ENCODE results near the gene MDFIC. TPM values are rescaled to one million over a fixed set of nuclear protein-coding genes. Genes with fewer than 3 reads are reported as not detected.
A peak's percentile ranks its signal among the peaks of the same experiment; 100 is the strongest.

The MDFIC gene
- total and polyA plus RNA-seq, 4 donors, result 11.1 to 37.2 (median 18.3) TPM

DNA sequence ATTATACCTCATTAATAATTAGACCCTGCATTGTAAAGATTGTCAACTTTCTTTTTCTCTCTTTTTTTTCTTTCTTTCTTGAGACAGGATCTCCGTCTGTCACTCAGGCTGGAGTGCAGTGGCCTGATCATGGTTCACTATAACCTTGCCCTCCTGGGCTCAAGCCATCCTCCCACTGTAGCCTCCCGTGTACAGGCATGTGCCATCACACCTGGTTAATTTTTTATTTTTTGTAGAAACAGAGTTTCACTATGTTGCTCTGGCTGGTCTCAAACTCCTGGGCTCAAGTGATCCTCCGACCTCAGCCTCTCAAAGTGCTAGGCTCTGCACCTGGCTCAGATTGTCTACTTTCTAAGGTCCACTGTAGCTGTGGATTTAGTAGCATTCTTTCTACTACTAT, 50.7 kb downstream of the MDFIC start:
- Histone ChIP-seq H3K36me3 (ENCODE audit: control insufficient read depth in 1 of 2, insufficient read depth in 2 of 2, low read length in 1 of 2) (no peaks in the 10 kb centered on the region), H3K4me1 (ENCODE audit: control insufficient read depth in 1 of 2, insufficient read depth in 2 of 2, low read length in 2 of 2) (no peaks in the 10 kb centered on the region), H3K4me3 (ENCODE audit: low read length in 2 of 2) (no peak overlapping the region), H3K27me3 (ENCODE audit: control insufficient read depth in 1 of 2, insufficient read depth in 2 of 2, low read length in 1 of 2) (no peaks in the 10 kb centered on the region), H3K27ac (ENCODE audit: low read depth in 1 of 2, low read length in 2 of 2) (no peak overlapping the region), H3K9me3 (ENCODE audit: control insufficient read depth, low read length) (no peaks in the 10 kb centered on the region)
- WGBS, 2 donors, result 98% methylated on average over 3 of the region's 3 CpGs
- intact Hi-C loops (cut with DNase I), result no loop called here
- ATAC-seq (ENCODE audit: low FRiP score) (no peak), DNase-seq (no peak)

DNA sequence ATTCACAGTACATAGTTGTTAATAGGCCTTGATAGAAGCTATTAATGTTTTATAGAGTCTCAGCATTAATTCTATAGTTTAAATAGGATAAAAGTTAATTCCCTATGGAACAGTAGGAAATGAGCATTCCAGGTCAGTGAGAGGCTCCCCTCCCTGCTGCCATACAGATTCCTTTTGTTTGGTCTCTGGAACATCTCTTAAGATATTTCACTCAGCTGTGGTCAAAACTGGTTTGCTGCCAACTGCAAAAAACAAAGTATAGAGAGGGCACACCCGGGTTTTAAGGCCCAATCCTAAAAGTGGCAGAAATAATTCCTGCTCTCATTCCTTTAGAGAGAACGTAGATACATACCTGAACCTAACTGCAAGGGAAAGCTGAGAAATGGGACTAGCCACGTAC, 51.3 kb downstream of the MDFIC start:
- no peak for DNase-seq
- H3K4me1 ChIP-seq (ENCODE audit: control insufficient read depth in 1 of 2, insufficient read depth in 2 of 2, low read length in 2 of 2), result no peaks in the 10 kb centered on the region

DNA sequence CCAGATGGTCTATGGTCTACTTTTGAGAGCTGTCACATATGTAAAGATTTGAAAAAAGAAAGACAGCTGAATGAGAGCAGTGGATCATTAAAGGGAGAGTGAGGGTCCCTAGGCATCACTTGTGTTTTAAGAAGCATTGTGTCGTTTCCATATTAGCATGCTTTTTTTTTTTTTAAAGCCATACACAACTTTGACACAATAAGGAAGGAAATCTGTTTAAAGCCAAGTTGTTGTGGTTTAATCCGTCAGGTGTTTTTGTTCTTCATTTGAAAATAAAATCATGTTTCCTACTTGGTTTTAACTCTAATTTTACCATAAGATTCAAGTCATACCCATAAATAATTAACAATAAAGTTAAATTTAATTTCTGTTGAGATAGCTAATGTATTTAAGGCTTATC, 53.5 kb downstream of the MDFIC start:
- intact Hi-C loops (cut with DNase I), result no loop called here
- H3K4me3 ChIP-seq (ENCODE audit: low read length in 2 of 2), result no peak overlapping the region
- H3K4me1 ChIP-seq (ENCODE audit: control insufficient read depth in 1 of 2, insufficient read depth in 2 of 2, low read length in 2 of 2), result peaks cover 0 to 2% of the 10 kb centered on the region in 2 donors
- DNase-seq, result no peak
- ATAC-seq (ENCODE audit: low FRiP score), result no peak
- H3K9me3 ChIP-seq (ENCODE audit: control insufficient read depth, low read length), result no peaks in the 10 kb centered on the region
- no peaks in the 10 kb centered on the region for H3K27me3 ChIP-seq (ENCODE audit: control insufficient read depth in 1 of 2, insufficient read depth in 2 of 2, low read length in 1 of 2)
- WGBS, 2 donors, result 82 to 89% methylated on average over 2 of the region's 2 CpGs
- no peaks in the 10 kb centered on the region for H3K36me3 ChIP-seq (ENCODE audit: control insufficient read depth in 1 of 2, insufficient read depth in 2 of 2, low read length in 1 of 2)
- H3K27ac ChIP-seq (ENCODE audit: low read depth in 1 of 2, low read length in 2 of 2), result no peak overlapping the region

More for the DNA sequence above, 51.3 kb downstream of the MDFIC start:
- H3K4me3 ChIP-seq (ENCODE audit: low read length in 2 of 2), result no peak overlapping the region
- no peak for ATAC-seq (ENCODE audit: low FRiP score)
- H3K27ac ChIP-seq (ENCODE audit: low read depth in 1 of 2, low read length in 2 of 2), result no peak overlapping the region
- 79 to 83% methylated on average over 3 of the region's 3 CpGs for WGBS, 2 donors
- intact Hi-C loops (cut with DNase I), result no loop called here
- H3K27me3 ChIP-seq (ENCODE audit: control insufficient read depth in 1 of 2, insufficient read depth in 2 of 2, low read length in 1 of 2), result no peaks in the 10 kb centered on the region
- no peaks in the 10 kb centered on the region for H3K36me3 ChIP-seq (ENCODE audit: control insufficient read depth in 1 of 2, insufficient read depth in 2 of 2, low read length in 1 of 2)
- no peaks in the 10 kb centered on the region for H3K9me3 ChIP-seq (ENCODE audit: control insufficient read depth, low read length)

DNA sequence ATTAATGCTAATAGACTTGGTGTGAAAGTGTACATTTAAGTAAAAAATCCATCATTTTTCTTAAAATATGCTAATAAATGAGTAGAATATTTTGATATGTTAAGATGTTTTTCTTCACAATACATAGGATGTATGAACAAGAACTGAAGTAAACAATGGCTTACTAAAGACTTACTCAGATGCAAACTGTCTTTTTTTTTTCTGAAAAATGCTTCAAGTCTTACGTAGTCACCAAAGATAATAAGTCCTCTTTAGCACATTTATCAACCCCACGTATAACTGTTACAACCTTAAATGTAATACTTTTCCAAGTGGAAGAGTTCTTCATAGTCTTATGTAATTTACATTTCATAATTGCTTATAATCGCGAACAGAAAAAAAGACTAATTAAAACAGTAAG, 54.8 kb downstream of the MDFIC start:
- WGBS, 2 donors, result 92 to 93% methylated on average over 4 of the region's 4 CpGs
- H3K36me3 ChIP-seq (ENCODE audit: control insufficient read depth in 1 of 2, insufficient read depth in 2 of 2, low read length in 1 of 2), result no peaks in the 10 kb centered on the region
- DNase-seq, result no peak
- no peak overlapping the region for H3K4me3 ChIP-seq (ENCODE audit: low read length in 2 of 2)
- H3K9me3 ChIP-seq (ENCODE audit: control insufficient read depth, low read length), result no peaks in the 10 kb centered on the region
- no peak overlapping the region for H3K27ac ChIP-seq (ENCODE audit: low read depth in 1 of 2, low read length in 2 of 2)
- intact Hi-C loops (cut with DNase I), result no loop called here
- ATAC-seq (ENCODE audit: low FRiP score), result no peak
- H3K27me3 ChIP-seq (ENCODE audit: control insufficient read depth in 1 of 2, insufficient read depth in 2 of 2, low read length in 1 of 2), result no peaks in the 10 kb centered on the region
- peaks cover 0 to 4% of the 10 kb centered on the region in 2 donors for H3K4me1 ChIP-seq (ENCODE audit: control insufficient read depth in 1 of 2, insufficient read depth in 2 of 2, low read length in 2 of 2)

DNA sequence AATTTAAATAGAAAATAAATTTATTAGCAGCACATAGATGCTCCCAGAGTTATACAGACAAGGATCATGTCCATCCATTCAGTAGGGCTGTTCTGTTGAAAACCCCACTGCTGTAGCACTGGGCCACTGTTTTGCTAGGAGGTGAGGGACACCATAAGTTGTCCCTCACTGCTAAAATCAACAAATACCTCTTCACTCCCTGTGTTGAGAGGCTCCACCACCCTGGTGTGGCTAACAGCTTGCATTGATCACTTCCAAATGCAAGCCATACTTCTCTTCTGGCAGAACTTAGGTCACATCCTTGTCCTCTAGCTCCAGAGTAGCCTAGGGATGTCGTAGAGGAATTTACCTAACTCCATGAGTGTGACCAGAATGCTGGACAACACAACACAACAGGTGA, 55.4 kb downstream of the MDFIC start:
- H3K27ac ChIP-seq (ENCODE audit: low read depth in 1 of 2, low read length in 2 of 2), result no peak overlapping the region
- H3K36me3 ChIP-seq (ENCODE audit: control insufficient read depth in 1 of 2, insufficient read depth in 2 of 2, low read length in 1 of 2), result no peaks in the 10 kb centered on the region
- no peaks in the 10 kb centered on the region for H3K27me3 ChIP-seq (ENCODE audit: control insufficient read depth in 1 of 2, insufficient read depth in 2 of 2, low read length in 1 of 2)
- intact Hi-C loops (cut with DNase I), result no loop called here
- WGBS, 2 donors, result 100% methylated on average over 1 of the region's 1 CpG
- DNase-seq (no peak), ATAC-seq (ENCODE audit: low FRiP score) (no peak)
- no peaks in the 10 kb centered on the region for H3K9me3 ChIP-seq (ENCODE audit: control insufficient read depth, low read length)
- no peak overlapping the region for H3K4me3 ChIP-seq (ENCODE audit: low read length in 2 of 2)
- peaks cover 0 to 4% of the 10 kb centered on the region in 2 donors for H3K4me1 ChIP-seq (ENCODE audit: control insufficient read depth in 1 of 2, insufficient read depth in 2 of 2, low read length in 2 of 2)

DNA sequence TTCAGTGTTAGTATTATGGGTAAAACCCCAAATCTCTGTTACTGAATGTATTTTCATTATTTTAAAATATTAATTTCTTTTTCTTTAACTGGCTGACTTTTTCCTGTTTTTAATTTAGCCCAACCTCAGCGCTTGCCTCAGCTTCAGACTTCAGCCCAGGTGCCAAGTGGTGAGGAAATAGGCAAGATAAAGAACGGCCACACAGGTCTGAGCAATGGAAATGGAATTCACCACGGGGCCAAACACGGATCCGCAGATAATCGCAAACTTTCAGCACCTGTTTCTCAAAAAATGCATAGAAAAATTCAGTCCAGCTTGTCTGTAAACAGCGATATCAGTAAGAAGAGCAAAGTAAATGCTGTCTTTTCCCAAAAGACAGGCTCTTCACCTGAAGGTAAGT, 57.5 kb downstream of the MDFIC start:
- H3K36me3 ChIP-seq (ENCODE audit: control insufficient read depth in 1 of 2, insufficient read depth in 2 of 2, low read length in 1 of 2), result no peaks in the 10 kb centered on the region
- peaks cover 0 to 4% of the 10 kb centered on the region in 2 donors for H3K4me1 ChIP-seq (ENCODE audit: control insufficient read depth in 1 of 2, insufficient read depth in 2 of 2, low read length in 2 of 2)
- WGBS, 2 donors, result 10 to 15% methylated on average over 7 of the region's 7 CpGs
- intact Hi-C loops (cut with DNase I), result no loop called here
- H3K27me3 ChIP-seq (ENCODE audit: control insufficient read depth in 1 of 2, insufficient read depth in 2 of 2, low read length in 1 of 2), result no peaks in the 10 kb centered on the region
- no peaks in the 10 kb centered on the region for H3K9me3 ChIP-seq (ENCODE audit: control insufficient read depth, low read length)
- ATAC-seq (ENCODE audit: low FRiP score), result no peak
- peak in 1 of 2 donors; percentile 48 for DNase-seq
- no peak overlapping the region for H3K27ac ChIP-seq (ENCODE audit: low read depth in 1 of 2, low read length in 2 of 2)
- H3K4me3 ChIP-seq (ENCODE audit: low read length in 2 of 2), result no peak overlapping the region

DNA sequence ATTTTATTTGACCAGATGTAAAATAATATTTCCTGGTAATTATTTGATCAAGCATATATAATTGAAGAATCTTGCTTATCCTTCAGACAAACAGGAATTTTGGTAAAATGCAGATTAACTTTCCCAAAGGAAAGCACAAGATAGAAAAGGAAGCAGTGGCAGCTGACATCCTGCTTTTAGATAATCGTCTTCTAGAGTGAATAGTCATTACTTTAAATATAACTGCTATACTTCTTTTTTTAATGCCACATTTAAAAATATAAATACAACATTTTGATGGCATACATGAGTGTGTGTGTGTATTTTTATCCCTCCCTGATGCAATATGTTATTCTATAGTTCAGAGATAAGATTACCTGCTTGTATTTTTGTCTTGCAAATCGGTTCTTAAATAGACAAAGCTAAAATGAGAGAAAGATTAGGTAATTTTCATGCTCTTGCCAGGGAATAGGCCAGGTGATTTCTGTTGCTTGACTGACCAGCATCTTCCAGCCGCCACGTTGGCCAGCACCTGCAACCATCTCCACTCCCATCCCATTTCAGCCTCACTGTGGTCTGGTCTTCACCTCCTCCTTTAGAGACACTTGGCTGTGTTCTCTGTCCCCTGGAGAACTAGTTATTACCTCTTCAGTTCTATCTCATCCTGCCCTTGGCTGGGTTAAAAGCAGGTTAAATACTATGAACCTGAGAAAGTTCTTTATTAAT, 58.1 kb downstream of the MDFIC start:
- DNase-seq, result no peak
- no peak overlapping the region for H3K4me3 ChIP-seq (ENCODE audit: low read length in 2 of 2)
- no peaks in the 10 kb centered on the region for H3K9me3 ChIP-seq (ENCODE audit: control insufficient read depth, low read length)
- no peaks in the 10 kb centered on the region for H3K27me3 ChIP-seq (ENCODE audit: control insufficient read depth in 1 of 2, insufficient read depth in 2 of 2, low read length in 1 of 2)
- peaks cover 0 to 4% of the 10 kb centered on the region in 2 donors for H3K4me1 ChIP-seq (ENCODE audit: control insufficient read depth in 1 of 2, insufficient read depth in 2 of 2, low read length in 2 of 2)
- no peak overlapping the region for H3K27ac ChIP-seq (ENCODE audit: low read depth in 1 of 2, low read length in 2 of 2)
- ATAC-seq (ENCODE audit: low FRiP score), result no peak
- whole genome bisulfite sequencing, 2 donors, result 49 to 53% methylated on average over 4 of the region's 4 CpGs
- H3K36me3 ChIP-seq (ENCODE audit: control insufficient read depth in 1 of 2, insufficient read depth in 2 of 2, low read length in 1 of 2), result no peaks in the 10 kb centered on the region
- intact Hi-C loops (cut with DNase I), result no loop called here

DNA sequence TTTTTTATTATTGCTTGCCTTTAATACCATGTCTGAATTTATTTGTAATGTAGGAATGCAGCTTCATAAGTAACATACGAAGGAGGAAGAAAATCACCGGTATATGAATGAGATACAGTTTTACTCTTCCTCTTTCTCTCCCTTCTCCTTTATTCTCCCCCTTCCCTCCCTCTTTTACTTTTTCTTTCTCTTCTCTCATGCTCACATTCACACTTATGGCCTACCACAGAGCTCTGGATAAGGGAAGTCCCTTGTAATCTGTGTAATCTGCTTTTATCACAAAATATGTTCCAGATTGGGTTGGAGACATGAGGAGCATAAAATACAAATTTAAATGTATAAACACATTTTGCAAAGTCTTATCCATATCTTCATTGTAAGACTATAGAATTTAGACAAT, 59.4 kb downstream of the MDFIC start:
- peaks cover 0 to 4% of the 10 kb centered on the region in 2 donors for H3K4me1 ChIP-seq (ENCODE audit: control insufficient read depth in 1 of 2, insufficient read depth in 2 of 2, low read length in 2 of 2)
- intact Hi-C loops (cut with DNase I), result no loop called here
- H3K27me3 ChIP-seq (ENCODE audit: control insufficient read depth in 1 of 2, insufficient read depth in 2 of 2, low read length in 1 of 2), result no peaks in the 10 kb centered on the region

DNA sequence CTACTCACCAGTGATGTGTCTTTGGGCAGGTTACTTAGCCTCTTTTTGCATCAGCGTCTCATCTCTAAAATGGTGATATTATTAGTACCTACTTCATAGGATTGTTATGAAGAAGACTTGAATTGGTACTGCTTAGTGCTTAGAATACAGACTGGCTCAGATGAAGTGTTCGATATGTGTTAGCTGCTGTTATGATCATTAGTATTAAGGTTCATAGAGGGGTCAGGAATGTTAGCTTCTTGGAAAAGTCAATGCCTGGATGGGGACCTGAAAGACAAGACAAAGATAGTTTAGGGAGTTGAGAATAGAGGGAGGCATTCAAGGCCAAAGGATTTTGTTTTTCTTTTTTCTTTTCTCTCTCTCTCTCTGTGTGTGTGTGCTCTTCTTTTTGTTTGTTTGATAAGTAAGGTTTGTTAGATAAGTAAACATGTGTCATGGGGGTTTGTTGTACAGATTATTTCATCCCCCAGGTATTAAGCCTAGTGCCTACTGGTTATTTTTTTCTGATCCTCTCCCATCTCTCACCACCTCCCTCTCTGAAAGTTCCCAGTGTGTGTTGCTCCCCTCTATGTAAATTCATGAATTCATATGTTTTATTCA, 63.3 kb downstream of the MDFIC start:
- Histone ChIP-seq H3K27me3 (ENCODE audit: control insufficient read depth in 1 of 2, insufficient read depth in 2 of 2, low read length in 1 of 2) (no peaks in the 10 kb centered on the region), H3K4me1 (ENCODE audit: control insufficient read depth in 1 of 2, insufficient read depth in 2 of 2, low read length in 2 of 2) (peaks cover 4% of the 10 kb centered on the region in 2 donors), H3K9me3 (ENCODE audit: control insufficient read depth, low read length) (no peaks in the 10 kb centered on the region), H3K36me3 (ENCODE audit: control insufficient read depth in 1 of 2, insufficient read depth in 2 of 2, low read length in 1 of 2) (no peaks in the 10 kb centered on the region), H3K4me3 (ENCODE audit: low read length in 2 of 2) (no peak overlapping the region), H3K27ac (ENCODE audit: low read depth in 1 of 2, low read length in 2 of 2) (no peak overlapping the region)
- intact Hi-C loops (cut with DNase I), result no loop called here
- ATAC-seq (ENCODE audit: low FRiP score) (no peak), DNase-seq (no peak)
- 92 to 96% methylated on average over 2 of the region's 2 CpGs for WGBS, 2 donors

More for the DNA sequence above, 59.4 kb downstream of the MDFIC start:
- DNase-seq, result no peak
- Histone ChIP-seq H3K4me3 (ENCODE audit: low read length in 2 of 2) (no peak overlapping the region), H3K9me3 (ENCODE audit: control insufficient read depth, low read length) (no peaks in the 10 kb centered on the region), H3K36me3 (ENCODE audit: control insufficient read depth in 1 of 2, insufficient read depth in 2 of 2, low read length in 1 of 2) (no peaks in the 10 kb centered on the region), H3K27ac (ENCODE audit: low read depth in 1 of 2, low read length in 2 of 2) (no peak overlapping the region)
- no peak for ATAC-seq (ENCODE audit: low FRiP score)
- 93 to 96% methylated on average over 2 of the region's 2 CpGs for WGBS, 2 donors
